ENCODE measurements around the gene SRGAP3. TPM values are rescaled to one million over a fixed set of nuclear protein-coding genes. Genes with fewer than 3 reads are reported as not detected.

SRGAP3 gene
- total and polyA plus RNA-seq, 8 donors, result 0.31 to 31.7 (median 5.8) TPM

DNA sequence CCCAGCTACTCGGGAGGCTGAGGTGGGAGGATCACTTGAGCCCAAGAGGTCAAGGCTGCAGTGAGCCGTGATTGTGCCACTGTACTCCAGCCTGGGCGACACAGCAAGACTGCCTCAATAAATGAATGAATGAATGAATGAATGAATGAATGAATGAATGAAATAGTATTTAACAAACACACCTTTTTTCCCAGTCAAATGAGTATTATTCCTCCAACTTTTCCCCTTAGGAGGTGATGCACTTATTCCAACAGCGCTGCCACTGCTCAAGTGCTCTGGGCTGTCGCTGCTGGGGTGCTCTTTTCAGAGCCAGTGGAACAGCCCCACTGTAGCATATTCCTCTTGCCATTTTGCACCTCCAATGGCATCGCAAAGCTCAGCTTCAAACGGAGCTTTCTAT lies 219.4 kb downstream of the SRGAP3 start:
- intact Hi-C loops (cut with DNase I; ENCODE audit: low total_unique reads), result no loop called here
- Histone ChIP-seq H3K4me3 (no peak overlapping the region), H3K36me3 (no peaks in the 10 kb centered on the region), H3K27me3 (no peaks in the 10 kb centered on the region), H3K4me1 (peaks cover 12 to 16% (median 14%) of the 10 kb centered on the region in 4 donors), H3K27ac (no peak overlapping the region), H3K9me3 (no peaks in the 10 kb centered on the region)
- DNase-seq, result no peak
- TF ChIP-seq, protein P1, sequence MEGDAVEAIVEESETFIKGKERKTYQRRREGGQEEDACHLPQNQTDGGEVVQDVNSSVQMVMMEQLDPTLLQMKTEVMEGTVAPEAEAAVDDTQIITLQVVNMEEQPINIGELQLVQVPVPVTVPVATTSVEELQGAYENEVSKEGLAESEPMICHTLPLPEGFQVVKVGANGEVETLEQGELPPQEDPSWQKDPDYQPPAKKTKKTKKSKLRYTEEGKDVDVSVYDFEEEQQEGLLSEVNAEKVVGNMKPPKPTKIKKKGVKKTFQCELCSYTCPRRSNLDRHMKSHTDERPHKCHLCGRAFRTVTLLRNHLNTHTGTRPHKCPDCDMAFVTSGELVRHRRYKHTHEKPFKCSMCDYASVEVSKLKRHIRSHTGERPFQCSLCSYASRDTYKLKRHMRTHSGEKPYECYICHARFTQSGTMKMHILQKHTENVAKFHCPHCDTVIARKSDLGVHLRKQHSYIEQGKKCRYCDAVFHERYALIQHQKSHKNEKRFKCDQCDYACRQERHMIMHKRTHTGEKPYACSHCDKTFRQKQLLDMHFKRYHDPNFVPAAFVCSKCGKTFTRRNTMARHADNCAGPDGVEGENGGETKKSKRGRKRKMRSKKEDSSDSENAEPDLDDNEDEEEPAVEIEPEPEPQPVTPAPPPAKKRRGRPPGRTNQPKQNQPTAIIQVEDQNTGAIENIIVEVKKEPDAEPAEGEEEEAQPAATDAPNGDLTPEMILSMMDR (IDR thresholded peaks at IDR 0.05), result no peak
- TF ChIP-seq EP300 (IDR thresholded peaks at IDR 0.05) (no peak), POLR2A (IDR thresholded peaks at IDR 0.05) (no peak), POLR2AphosphoS5 (IDR thresholded peaks at IDR 0.05) (no peak)
- 92 to 98% (median 97%) methylated on average over 7 of the region's 7 CpGs for WGBS, 5 donors

DNA sequence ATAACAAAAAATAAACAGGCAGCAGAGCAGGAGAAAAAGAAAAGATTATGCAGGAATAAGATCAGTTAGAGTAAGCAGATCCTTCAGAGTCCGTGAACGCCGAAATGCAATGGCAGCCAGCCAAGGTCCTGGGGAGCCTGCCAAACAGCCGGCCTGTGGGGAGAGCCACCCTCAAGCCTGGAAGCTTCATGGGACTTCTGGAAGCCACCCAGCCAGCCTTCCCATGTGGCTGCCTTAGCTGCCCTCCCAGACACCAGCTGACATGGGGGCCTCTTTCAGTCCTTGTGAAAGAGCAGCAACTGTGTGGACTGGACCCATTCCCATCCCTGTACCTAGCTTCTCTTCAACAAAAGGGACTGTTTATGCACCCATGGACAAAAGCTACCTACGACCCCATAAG lies 221.3 kb downstream of the SRGAP3 start:
- peak; percentile 91 to 96 for DNase-seq
- TF ChIP-seq POLR2AphosphoS5 (IDR thresholded peaks at IDR 0.05) (peak in 2 of 3 donors; percentile 19 to 51), EP300 (IDR thresholded peaks at IDR 0.05) (no peak), POLR2A (IDR thresholded peaks at IDR 0.05) (no peak)
- TF ChIP-seq, protein P1 (IDR thresholded peaks at IDR 0.05), result no peak
- intact Hi-C loops (cut with DNase I; ENCODE audit: low total_unique reads), result no loop called here
- Histone ChIP-seq H3K4me3 (no peak overlapping the region), H3K9me3 (no peaks in the 10 kb centered on the region), H3K27me3 (no peaks in the 10 kb centered on the region), H3K36me3 (peaks cover 0 to 12% (median 4%) of the 10 kb centered on the region in 4 donors), H3K4me1 (peaks cover 12 to 16% (median 14%) of the 10 kb centered on the region in 4 donors), H3K27ac (peak overlapping the region in 3 of 5 donors; percentile 1 to 47 (median 41))
- 11 to 35% (median 25%) methylated on average over 5 of the region's 5 CpGs for WGBS, 5 donors

DNA sequence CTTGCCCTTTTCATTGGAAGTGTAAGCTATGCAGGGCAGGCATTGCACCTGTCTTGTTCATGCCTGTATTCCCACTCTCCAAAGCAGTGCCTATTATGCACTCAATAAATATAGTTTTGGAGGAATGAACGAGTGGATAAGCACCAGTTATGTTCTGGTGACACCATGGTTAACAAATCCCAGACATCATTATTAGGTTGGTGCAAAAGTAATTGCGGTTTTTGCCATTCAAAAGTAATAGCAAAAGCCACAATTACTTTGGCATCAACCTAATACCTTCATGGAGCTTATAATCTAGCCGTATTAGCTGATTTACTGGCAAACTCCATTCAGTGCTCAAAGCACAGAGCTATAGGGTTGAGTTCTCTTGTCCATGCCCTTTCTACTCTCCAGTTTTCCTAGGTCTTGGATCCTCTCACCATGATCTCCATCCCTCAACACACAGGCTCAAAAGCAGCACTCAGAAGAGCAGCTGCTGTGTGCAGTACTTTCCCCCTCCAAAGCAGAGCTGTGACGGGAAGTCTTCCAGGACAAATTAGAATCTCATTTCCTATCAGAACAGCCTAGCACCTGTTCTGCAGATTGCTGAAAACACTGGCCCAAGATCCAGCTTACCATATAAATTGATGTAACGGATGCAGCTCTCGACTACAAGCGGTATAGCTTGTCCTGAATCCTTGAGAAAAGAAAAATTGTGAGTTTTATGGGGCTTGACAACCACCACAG lies 223.0 kb downstream of the SRGAP3 start:
- Histone ChIP-seq H3K27me3 (no peaks in the 10 kb centered on the region), H3K36me3 (peaks cover 0 to 12% (median 4%) of the 10 kb centered on the region in 4 donors), H3K4me3 (no peak overlapping the region), H3K27ac (no peak overlapping the region), H3K4me1 (peaks cover 12 to 16% (median 14%) of the 10 kb centered on the region in 4 donors), H3K9me3 (no peaks in the 10 kb centered on the region)
- peak in 1 of 2 donors; percentile 33 for DNase-seq
- TF ChIP-seq, protein P1 (IDR thresholded peaks at IDR 0.05), result no peak
- TF ChIP-seq POLR2AphosphoS5 (IDR thresholded peaks at IDR 0.05), result no peak
- no peak for TF ChIP-seq POLR2A (IDR thresholded peaks at IDR 0.05)
- no peak for TF ChIP-seq EP300 (IDR thresholded peaks at IDR 0.05)
- intact Hi-C loops (cut with DNase I; ENCODE audit: low total_unique reads), result no loop called here
- 58 to 88% (median 71%) methylated on average over 7 of the region's 7 CpGs for WGBS, 5 donors

DNA sequence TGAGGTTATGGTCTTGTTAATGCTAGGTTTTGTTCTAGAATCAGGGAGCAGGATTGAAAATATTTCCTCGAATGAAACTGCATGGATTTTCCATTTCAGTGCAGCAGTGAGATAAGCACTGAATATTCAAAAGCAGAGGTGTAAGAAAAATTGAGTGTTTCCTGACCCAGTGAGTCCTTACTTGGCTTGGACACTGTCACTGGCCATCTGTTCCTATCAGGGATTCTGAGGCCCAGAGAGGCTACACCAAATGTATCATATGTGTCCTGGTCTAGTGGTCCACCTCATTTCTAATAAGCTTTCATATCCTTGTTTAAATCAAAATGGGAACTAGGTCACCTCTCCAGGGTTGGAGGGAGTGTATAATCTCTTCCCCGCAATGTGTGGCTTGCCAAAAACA lies 225.1 kb downstream of the SRGAP3 start:
- no peaks in the 10 kb centered on the region for H3K27me3 ChIP-seq

More for the DNA sequence above, 225.1 kb downstream of the SRGAP3 start:
- peaks cover 0 to 12% (median 4%) of the 10 kb centered on the region in 4 donors for H3K36me3 ChIP-seq
- TF ChIP-seq POLR2AphosphoS5 (IDR thresholded peaks at IDR 0.05), result no peak
- no peak for TF ChIP-seq POLR2A (IDR thresholded peaks at IDR 0.05)
- TF ChIP-seq, protein P1 (IDR thresholded peaks at IDR 0.05), result no peak
- TF ChIP-seq EP300 (IDR thresholded peaks at IDR 0.05), result no peak
- peaks cover 25 to 37% (median 30%) of the 10 kb centered on the region in 4 donors for H3K4me1 ChIP-seq
- H3K4me3 ChIP-seq, result no peak overlapping the region
- H3K9me3 ChIP-seq, result no peaks in the 10 kb centered on the region
- WGBS, 5 donors, result 66 to 87% (median 70%) methylated on average over 2 of the region's 2 CpGs
- no peak for DNase-seq
- intact Hi-C loops (cut with DNase I; ENCODE audit: low total_unique reads), result no loop called here
- H3K27ac ChIP-seq, result no peak overlapping the region
